Lower leg skin (tissue), 4 donors: Measurements from ENCODE around the gene ADARB1. TPM values are rescaled to one million over a fixed set of nuclear protein-coding genes. Genes with fewer than 3 reads are reported as not detected.

Experiments
- DNase-seq, 2 donors: peaks; one replicate each; pipeline ENCODE4 v3.0.0-alpha.2; 2019; ENCODE audit warnings: low spot score in 2 of 2
- H3K4me3 ChIP-seq: fragments of 200-600 bp; sonication (generic); 2 replicates; pipeline ENCODE4 v1.5.1; 2017; ENCODE audit warnings: mild to moderate bottlenecking, low read depth; ENCODE audit not compliant: poor library complexity, severe bottlenecking
- POLR2A ChIP-seq, 2 donors: fragments of 450-650 bp; IDR thresholded peaks; one replicate each; pipeline ENCODE4 v1.6.1; 2016 to 2017; ENCODE audit warnings: antibody characterized with exemption in 2 of 2, mild to moderate bottlenecking in 1 of 2, moderate library complexity in 1 of 2
- WGBS, 2 donors: methylation state at CpG; one replicate each; pipeline ENCODE4 v1.1.5; 2018; 5-methylcytosine and 5-hydroxymethylcytosine counted together
- intact Hi-C: fragments of 100-400 bp; cut with DNase I; formaldehyde crosslinking; loops from one replicate; pipeline ENCODE4 v1.15.0; 2023; ENCODE audit warnings: low total_unique reads
- total RNA-seq, 4 donors: library from RNA; depleted of rRNA; stranded (reverse); fragments of >200 nt; gene quantifications; one replicate each; pipeline ENCODE4 v1.1.0, GENCODE V29; 2016
- TF ChIP-seq, protein P1 (sequence below), 3 donors: fragments of 450-650 bp; IDR thresholded peaks; one replicate each; pipeline ENCODE4 v1.5.1; 2016; ENCODE audit warnings: antibody characterized with exemption in 3 of 3, mild to moderate bottlenecking in 3 of 3, moderate library complexity in 2 of 3

The ADARB1 gene
- total RNA-seq, 4 donors from 2014 or later = 14.6 to 21.9 (median 16.6) TPM

DNA sequence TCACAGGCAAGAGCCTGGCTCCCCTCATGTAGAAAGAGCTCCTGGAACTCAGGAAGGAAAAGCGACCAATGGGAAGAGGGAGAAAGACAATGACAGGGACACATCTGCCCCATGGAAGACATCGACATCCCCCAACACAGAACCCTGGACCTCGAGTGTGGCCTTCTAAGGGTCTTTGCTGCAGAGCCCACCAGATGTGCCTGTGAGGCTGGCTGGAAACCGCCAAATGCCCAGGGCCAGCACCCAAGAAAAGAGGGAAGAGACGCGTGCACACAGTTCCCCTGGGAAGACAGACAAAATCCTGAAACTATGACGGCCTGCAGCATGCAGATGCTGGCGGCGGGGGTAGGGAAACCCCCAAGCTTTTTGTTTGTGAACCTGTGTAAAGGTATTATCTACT, 36.4 kb upstream of the ADARB1 start:
- H3K4me3 ChIP-seq = no peak overlapping the region
- intact Hi-C loops = no loop called here
- TF ChIP-seq, protein P1, sequence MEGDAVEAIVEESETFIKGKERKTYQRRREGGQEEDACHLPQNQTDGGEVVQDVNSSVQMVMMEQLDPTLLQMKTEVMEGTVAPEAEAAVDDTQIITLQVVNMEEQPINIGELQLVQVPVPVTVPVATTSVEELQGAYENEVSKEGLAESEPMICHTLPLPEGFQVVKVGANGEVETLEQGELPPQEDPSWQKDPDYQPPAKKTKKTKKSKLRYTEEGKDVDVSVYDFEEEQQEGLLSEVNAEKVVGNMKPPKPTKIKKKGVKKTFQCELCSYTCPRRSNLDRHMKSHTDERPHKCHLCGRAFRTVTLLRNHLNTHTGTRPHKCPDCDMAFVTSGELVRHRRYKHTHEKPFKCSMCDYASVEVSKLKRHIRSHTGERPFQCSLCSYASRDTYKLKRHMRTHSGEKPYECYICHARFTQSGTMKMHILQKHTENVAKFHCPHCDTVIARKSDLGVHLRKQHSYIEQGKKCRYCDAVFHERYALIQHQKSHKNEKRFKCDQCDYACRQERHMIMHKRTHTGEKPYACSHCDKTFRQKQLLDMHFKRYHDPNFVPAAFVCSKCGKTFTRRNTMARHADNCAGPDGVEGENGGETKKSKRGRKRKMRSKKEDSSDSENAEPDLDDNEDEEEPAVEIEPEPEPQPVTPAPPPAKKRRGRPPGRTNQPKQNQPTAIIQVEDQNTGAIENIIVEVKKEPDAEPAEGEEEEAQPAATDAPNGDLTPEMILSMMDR (IDR thresholded peaks at IDR 0.05) = no peak
- no peak for TF ChIP-seq POLR2A (IDR thresholded peaks at IDR 0.05)
- DNase-seq = no peak
- WGBS, 2 donors = 78 to 89% methylated on average over 9 of the region's 9 CpGs

DNA sequence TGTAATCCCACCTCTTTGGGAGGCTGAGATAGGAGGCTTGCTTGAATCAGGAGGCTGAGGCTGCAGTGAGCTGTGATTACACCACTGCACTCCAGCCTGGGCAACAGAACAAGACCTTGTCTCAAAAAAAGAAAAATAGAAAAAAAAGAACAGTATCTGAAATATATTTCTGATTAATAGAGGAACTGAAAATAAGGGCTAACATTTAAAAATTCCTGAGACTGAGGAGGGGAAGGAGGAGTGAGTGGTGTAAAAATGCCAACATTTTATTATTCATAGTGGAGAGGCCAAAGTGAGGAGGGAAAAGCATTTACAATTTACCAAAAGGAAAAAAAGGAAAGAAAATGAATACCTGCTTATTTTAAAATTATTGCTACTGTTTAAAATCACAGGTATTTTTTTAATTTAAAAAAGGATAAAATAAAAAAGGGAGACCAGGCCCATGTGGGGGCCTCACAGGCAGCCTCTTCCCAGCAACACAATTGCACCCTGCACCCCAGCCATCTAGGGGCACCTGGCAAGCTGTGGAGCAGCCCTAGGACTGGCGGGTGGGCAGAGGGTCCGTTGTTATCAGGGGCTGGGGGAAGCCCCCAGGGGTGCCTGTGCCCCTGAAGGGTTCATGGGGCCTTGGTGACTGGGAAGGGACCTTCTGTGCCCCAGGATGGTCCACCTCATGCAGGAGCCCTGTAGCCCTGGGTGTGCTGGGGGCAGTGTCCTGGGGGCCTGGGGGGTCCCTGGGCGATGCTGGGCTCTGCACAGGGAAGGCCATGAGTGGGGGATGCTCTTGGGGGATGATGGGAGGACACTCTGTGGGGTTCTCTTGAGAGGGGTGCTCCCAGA, 34.8 kb upstream of the ADARB1 start:
- WGBS, 2 donors = 63 to 73% methylated on average over 3 of the region's 3 CpGs
- no peak for DNase-seq
- intact Hi-C loops = no loop called here

DNA sequence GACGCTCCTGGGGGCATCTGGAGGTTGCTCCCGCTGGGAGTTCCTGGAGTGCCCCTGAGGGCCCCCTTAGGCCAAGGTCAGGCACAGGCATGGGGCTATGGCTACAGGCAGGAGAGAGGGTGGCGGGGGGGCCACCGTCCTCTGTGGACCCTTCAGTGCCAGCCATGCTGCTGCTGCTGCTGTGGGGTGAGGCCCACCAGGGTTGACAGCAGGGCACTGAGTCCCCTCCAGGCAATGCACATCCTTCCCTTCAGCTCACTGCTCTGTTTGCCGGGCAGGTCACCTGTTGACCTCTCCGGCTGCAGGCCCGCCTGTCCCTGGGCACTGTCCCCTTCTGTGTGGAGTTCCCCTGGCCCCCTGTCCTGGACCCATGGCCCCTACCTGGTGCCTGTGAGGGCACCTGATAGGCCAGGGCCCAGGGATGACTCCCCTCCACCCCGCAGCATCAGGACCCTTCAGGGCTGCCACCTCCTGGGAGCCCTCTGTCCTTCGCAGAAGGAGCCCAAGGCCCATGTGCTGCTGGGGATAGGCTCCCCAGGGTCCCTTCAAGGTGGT, 34.1 kb upstream of the ADARB1 start:
- TF ChIP-seq POLR2A (IDR thresholded peaks at IDR 0.05) = no peak
- TF ChIP-seq, protein P1 (IDR thresholded peaks at IDR 0.05) = no peak
- H3K4me3 ChIP-seq = no peak overlapping the region
- WGBS, 2 donors = 93 to 98% methylated on average over 7 to 8 of the region's 9 CpGs
- intact Hi-C loops = no loop called here
- no peak for DNase-seq

More for the DNA sequence above, 34.8 kb upstream of the ADARB1 start:
- H3K4me3 ChIP-seq = no peak overlapping the region
- no peak for TF ChIP-seq POLR2A (IDR thresholded peaks at IDR 0.05)
- TF ChIP-seq, protein P1 (IDR thresholded peaks at IDR 0.05) = no peak

DNA sequence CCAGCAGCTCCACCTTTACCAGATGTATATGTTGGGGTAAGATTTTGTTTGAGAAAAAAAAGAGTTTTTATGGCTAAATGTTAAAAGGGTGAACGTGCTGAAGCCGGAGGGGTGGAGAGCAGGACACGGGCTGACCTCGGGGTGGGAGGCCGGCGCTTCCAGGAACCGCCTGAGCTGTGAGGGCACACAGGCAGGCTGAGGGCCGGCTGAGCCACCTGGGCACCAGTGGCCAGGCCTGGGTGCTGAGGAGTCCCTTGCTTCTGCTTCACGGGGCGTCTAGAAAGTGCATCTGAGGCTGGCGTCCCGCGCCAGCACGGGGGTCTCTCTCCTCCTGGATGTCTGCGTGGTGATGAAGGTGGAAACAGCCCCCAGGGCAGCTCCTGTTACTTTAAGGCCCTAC, 33.6 kb upstream of the ADARB1 start:
- DNase-seq = no peak
- no peak overlapping the region for H3K4me3 ChIP-seq
- 78 to 81% methylated on average over 15 of the region's 15 CpGs for WGBS, 2 donors
- TF ChIP-seq POLR2A (IDR thresholded peaks at IDR 0.05) = no peak
- TF ChIP-seq, protein P1 (IDR thresholded peaks at IDR 0.05) = no peak
- intact Hi-C loops = no loop called here

DNA sequence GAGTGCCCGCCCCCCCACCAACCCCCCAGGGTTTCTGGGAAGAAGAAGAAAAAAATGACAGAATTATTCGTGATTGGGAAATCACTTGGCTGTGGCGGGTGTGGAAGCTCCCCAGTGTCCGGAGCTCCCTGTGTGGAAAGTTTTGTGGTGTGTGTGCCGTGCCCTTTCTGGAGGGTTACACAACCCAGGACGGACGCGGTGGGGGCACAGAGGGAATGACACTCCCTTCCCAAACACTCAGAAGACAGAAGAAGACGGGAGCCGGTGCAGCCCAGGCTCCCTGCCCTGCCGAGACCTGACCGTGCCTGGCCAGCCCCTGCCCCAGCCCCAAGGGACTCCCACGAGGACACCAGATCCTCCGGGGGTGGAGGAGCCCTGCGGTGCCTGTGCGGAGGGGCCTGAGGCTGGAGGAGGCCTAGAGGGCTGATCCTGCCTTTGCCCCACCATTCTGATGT, 33.0 kb upstream of the ADARB1 start:
- intact Hi-C loops = no loop called here
- peak; percentile 87 to 97 for DNase-seq
- no peak overlapping the region for H3K4me3 ChIP-seq
- WGBS, 2 donors = 30 to 34% methylated on average over 8 to 16 of the region's 16 CpGs
- TF ChIP-seq POLR2A (IDR thresholded peaks at IDR 0.05) = no peak
- TF ChIP-seq, protein P1 (IDR thresholded peaks at IDR 0.05) = no peak
